Germinal center (tissue), 1 donor: Measurements from ENCODE around the gene GPR45.
A peak's percentile ranks its signal among the peaks of the same experiment; 100 is the strongest.

Source experiments
- DNase-seq: peaks from one replicate; pipeline ENCODE4 v3.0.0; 2012; ENCODE audit warnings: mixed read lengths, low spot score

GPR45 gene

GRCh38 chr2:105254531-105255210 lies 13.1 kb downstream of the GPR45 start:
- DNase-seq = no peak

GRCh38 chr2:105255979-105256378 lies 14.4 kb downstream of the GPR45 start:
- no peak for DNase-seq

GRCh38 chr2:105256431-105257047 lies 15.0 kb downstream of the GPR45 start:
- DNase-seq = no peak

DNA sequence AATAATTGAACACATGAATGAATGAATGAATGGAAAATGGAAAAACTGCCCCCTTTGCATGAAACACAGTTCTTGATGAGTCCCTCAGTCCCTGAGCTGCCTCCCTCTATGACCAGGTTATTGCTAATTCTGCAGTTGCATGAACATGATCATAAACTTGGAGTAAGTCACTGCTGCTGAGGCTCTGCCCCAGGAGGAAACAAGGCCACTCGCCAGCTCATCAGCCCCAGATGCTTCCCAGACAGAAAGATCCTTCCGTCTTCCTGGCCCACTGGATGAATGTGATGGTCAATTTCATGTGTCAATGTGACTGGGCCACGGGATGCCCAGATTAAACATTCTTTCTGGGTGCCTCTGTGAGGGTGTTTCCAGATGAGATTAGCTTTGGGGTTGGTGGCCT lies 16.4 kb downstream of the GPR45 start:
- no peak for DNase-seq

DNA sequence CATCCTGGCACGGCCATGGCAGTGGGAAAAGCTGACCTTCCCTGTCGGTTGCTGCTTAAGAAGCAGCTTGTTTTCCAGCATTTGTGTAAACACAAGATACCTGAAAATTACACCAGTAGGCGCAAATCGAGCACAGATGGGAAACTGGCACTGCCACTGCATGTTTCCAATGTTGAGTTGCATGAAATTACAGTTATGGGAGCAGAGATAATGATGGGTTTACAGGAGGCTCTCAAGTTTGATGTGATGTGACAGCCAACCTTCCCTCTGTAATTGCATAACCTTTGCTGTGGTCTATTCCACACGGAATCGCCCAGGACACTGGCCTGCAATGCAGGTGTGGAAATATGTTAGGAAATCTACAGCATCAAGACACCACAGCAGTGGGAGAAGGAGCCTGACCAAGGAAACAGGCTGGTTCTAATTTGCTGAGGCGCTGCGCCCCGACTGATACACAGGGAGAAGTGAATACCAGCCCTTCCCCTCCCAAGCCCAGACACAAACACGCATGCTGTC lies 17.4 kb downstream of the GPR45 start:
- no peak for DNase-seq

GRCh38 chr2:105261061-105261460 lies 19.5 kb downstream of the GPR45 start:
- no peak for DNase-seq

DNA sequence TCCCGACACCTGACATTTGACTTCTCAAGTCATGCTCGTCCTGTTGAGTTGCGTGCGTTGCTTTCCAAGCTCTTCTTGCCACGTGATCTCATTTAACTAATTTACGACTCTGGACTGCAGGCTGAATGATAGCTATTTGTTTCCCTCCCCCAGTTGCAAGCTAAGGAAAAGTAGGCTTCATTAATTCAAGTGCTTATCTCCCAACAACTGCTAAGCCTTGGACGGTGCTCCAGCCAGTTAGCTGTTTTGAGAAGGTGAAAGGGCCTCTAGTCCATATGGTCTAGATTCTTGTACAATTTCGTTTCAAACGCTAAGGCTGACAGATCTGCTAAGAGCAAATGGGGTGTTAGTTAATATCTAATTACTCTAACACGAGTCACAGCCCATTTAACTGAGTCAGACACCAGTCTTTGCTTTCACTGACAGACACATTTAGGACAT lies 21.1 kb downstream of the GPR45 start:
- DNase-seq = no peak

DNA sequence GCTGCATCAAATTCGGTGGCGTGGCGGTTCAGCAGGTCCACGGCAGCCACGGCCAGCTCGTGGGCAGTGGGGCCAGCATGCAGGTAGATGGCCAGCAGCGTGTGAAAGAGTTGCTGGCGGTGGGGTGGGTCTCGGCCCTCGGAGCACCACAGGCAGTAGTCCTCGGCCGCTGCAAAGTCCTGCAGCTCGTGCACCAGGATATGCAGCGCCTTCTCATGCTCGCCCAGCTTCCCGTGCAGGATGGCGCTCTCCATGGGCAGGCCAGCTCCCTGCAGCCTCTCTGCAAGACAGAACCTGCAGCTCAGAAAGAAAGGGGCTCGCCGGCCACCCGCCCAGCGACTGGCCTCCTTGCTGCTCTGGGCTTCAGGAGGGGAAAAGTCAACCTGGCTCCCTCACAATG lies 27.9 kb downstream of the GPR45 start:
- no peak for DNase-seq

- no peak for DNase-seq
These were observed 30.0 kb downstream of the GPR45 start for GRCh38 chr2:105271393-105272045.

DNA sequence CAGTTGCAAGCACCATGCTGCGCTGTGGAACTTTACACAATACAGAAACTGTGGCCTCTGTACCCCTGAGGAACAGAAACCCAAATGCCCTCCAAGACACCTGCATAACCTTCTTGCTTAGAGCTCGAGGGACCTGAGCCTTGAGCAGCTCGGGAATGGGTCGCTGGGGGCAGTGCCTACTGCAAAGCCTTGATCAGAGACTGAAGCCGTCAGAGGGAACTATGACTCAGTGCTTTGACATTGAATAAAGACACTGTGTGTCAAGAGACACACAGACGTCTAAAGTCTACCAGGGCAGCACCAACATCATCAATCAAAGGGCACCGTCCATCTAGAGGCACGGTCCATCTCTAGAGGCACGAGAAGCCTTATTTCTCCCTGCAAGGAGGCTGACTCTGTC lies 30.6 kb downstream of the GPR45 start:
- no peak for DNase-seq

DNA sequence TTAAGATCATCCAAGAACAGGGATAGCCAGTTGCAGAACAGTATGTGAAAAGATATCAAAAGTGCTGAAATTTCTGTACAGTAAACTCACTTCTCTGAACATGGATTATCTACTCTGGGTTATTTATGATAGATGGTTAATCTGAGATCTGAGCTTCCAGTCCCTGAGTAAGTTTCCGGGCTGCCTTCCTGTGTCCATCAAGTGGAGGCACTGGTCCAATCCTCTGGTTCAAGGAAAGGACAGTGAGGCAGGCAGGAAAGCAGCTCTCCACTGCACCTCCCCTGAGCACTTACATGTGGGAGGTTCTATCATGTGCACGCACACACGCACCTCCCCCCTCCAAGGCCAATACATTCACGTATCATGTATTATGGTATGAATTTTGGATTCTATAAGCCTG lies 32.5 kb downstream of the GPR45 start:
- no peak for DNase-seq

GRCh38 chr2:105278654-105279053 lies 37.1 kb downstream of the GPR45 start:
- no peak for DNase-seq

DNA sequence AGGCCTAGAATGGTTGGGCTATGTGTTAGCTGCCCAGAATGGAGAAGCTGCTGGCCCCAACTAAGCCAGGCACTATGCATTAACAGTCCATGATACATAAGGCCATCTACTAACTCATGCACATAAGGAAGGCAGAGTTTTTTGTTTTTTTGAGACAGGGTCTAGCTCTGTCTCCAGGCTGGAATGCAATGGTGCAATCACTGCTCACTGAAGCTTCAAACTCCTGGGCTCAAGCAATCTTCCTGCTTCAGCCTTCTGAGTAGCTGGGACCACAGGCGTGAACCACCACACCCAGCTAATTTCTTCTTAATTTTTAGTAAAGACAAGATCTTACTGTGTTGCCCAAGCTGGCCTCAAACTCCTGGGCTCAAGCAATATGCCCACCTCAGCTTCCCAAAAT lies 37.6 kb downstream of the GPR45 start:
- no peak for DNase-seq

- no peak for DNase-seq
These were observed 38.7 kb downstream of the GPR45 start for GRCh38 chr2:105280281-105280680.

DNA sequence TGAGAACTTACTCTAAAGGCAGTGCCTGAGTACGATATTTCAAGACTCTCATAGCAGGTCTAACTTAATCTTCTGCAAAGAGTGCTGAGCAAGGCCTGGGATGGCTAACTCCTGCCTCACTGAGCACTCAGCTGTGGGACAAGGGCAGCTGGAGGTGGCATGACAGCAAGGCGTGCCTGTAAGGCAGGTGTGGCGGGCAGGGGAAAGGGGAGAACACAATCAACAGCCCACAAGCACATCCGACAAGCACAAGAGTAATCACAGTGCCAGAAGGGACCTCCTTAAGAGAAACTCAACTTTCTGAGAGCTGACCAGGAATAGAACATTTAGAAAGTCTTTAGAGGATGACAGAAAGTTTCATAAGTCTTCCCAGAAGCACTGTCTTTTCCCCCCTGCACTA lies 42.0 kb downstream of the GPR45 start:
- no peak for DNase-seq

DNA sequence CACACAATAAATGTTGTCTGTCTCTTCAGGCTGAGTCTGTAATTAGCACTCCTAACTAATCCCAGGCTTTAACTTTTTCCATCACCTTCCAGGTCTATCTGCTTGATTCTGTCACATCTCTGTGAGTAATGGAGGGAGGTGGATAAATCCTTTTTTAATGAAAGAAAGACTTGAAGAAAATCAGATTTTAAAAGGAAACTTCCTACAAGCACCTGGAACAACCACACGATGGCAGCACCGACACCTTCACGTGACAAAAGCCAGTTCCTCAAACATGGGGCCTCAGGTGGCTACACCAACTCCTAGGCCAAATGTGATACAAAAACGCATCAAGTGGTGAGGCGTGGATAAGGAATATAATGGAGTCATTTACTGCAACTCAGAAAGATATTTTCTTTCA lies 46.1 kb downstream of the GPR45 start:
- DNase-seq = peak; percentile 29

GRCh38 chr2:105288133-105288532 lies 46.6 kb downstream of the GPR45 start:
- DNase-seq = no peak

- DNase-seq = no peak
These were observed 49.6 kb downstream of the GPR45 start for GRCh38 chr2:105290981-105291660.

DNA sequence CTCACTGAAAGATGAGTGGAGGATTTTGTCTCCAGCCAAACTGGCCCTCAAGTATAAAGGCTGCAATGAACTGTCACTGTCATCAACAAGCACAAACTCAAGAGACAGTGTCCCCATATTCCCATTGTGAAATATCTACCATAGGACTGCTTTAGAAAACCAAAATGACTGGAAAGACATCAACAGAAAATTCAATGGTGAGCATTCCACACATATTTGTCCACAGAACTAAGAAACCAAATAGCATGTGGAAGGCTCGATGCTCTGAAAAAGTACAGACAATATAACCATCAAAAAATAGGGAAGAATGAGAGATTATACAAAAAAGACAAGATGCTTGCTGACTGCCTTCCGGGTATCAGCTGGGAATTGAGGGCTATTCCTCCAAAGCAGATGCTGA lies 50.4 kb downstream of the GPR45 start:
- no peak for DNase-seq
